Sigmoid colon (tissue), 7 donors: ENCODE results near the gene FOLR2. TPM values are rescaled to one million over a fixed set of nuclear protein-coding genes. Genes with fewer than 3 reads are reported as not detected.

ENCODE experiments used
- DNase-seq: peaks from one replicate; pipeline ENCODE4 v3.0.0-alpha.2; 2019
- H3K27ac ChIP-seq, 4 donors: fragments of 200-600 bp; sonication (generic); one replicate each; pipeline ENCODE4 v1.5.1; 2016 to 2019; ENCODE audit warnings: mild to moderate bottlenecking in 1 of 4
- H3K27me3 ChIP-seq, 3 donors: fragments of 200-600 bp; sonication (generic); one replicate each; pipeline ENCODE4 v1.5.1; 2019; ENCODE audit warnings: mild to moderate bottlenecking in 1 of 3
- H3K36me3 ChIP-seq, 4 donors: fragments of 200-600 bp; sonication (generic); one replicate each; pipeline ENCODE4 v1.5.1; 2016 to 2019
- H3K4me1 ChIP-seq, 4 donors: fragments of 200-600 bp; sonication (generic); one replicate each; pipeline ENCODE4 v1.5.1; 2017 to 2019
- H3K4me3 ChIP-seq, 4 donors: fragments of 200-600 bp; sonication (generic); one replicate each; pipeline ENCODE4 v1.5.1; 2017 to 2019; ENCODE audit warnings: mild to moderate bottlenecking in 2 of 4, moderate library complexity in 1 of 4
- H3K9me3 ChIP-seq, 4 donors: fragments of 200-600 bp in 3 of 4; sonication (generic) in 3 of 4; one replicate each; pipeline versions ENCODE4 v1.5.1 to v1.6.1; 2013 to 2019
- EP300 ChIP-seq, 4 donors: sonication (generic); formaldehyde crosslinking; IDR thresholded peaks; one replicate each; pipeline ENCODE4 v1.6.1; 2017; ENCODE audit warnings: antibody characterized with exemption in 4 of 4
- POLR2A ChIP-seq, 2 donors: fragments of 450-650 bp; IDR thresholded peaks; one replicate each; pipeline ENCODE4 v1.6.1; 2016; ENCODE audit warnings: antibody characterized with exemption in 2 of 2, mild to moderate bottlenecking in 2 of 2, moderate library complexity in 2 of 2
- POLR2AphosphoS5 ChIP-seq, 4 donors: sonication (generic); formaldehyde crosslinking; IDR thresholded peaks; one replicate each; pipeline ENCODE4 v1.6.1; 2017; ENCODE audit warnings: antibody characterized with exemption in 4 of 4
- WGBS, 2 donors: extraction: QIAGEN DNeasy Blood & Tissue Kit; methylation state at CpG; one replicate each; pipeline ENCODE4 v1.1.7; 2013; 5-methylcytosine and 5-hydroxymethylcytosine counted together
- intact Hi-C: fragments of 100-400 bp; cut with DNase I; formaldehyde crosslinking; loops from one replicate; pipeline ENCODE4 v1.15.1; 2023
- polyA plus RNA-seq, 3 donors: library from polyadenylated mRNA; stranded (reverse); fragments of 200-250 nt; gene quantifications; one replicate each; pipeline ENCODE4 v1.2.3, GENCODE V29; 2013
- total RNA-seq, 4 donors: library from RNA; depleted of rRNA; stranded (reverse); fragments of >200 nt; gene quantifications; one replicate each; pipeline ENCODE4 v1.1.0, GENCODE V29; 2016
- TF ChIP-seq, protein P1 (sequence below), 4 experiments: fragments of 450-650 bp in 3 of 4; fragments of 200-600 bp in 1 of 4; IDR thresholded peaks; one replicate each; pipeline ENCODE4 v1.5.1; 2016 to 2019; ENCODE audit warnings: antibody characterized with exemption in 4 of 4, mild to moderate bottlenecking in 3 of 4, moderate library complexity in 2 of 4
- donor health status: healthy with polysubstance abuse.
- donor health status: Bipolar disorder and iron deficiency.
- donor health status: healthy.

The FOLR2 gene
- total and polyA plus RNA-seq, 7 donors: 14.1 to 61.7 (median 27.0) TPM

DNA sequence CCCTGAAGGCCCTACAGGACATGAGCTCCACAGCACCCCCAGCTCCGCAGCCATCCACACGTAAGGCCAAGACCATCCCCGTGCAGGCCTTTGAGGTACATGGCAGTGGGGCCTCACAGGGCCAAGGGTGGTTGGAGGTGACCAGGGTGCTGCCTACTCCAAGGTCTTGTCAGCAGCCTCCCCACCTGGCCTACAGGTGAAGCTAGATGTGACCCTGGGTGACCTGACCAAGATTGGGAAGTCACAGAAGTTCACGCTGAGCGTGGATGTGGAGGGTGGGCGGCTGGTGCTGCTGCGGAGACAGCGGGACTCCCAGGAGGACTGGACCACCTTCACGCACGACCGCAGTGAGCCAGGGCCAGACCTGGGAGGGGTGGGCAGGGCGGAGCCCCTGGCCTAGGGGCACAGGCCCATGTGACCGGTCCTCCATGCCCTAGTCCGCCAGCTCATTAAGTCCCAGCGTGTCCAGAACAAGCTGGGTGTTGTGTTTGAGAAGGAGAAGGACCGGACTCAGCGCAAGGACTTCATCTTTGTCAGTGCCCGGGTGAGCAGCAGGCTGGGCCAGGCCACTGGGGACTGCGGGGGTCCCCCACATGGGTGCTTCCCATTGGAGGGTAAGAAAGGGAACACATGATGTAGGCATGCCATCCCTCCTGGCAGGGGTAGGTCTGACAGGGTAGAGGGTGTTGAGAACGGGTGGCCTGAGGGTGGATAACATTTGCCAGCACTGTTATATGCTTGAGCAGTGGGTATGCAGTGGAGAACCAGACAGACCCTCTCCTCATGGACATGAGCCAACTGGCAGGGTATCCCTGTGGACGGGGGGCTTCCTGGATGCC lies 13.6 kb downstream of the FOLR2 start:
- no peak overlapping the region for H3K4me3 ChIP-seq
- H3K9me3 ChIP-seq: no peaks in the 10 kb centered on the region
- DNase-seq: no peak
- H3K27ac ChIP-seq: no peak overlapping the region
- 95% methylated on average over 21 of the region's 21 CpGs for WGBS, 2 donors
- intact Hi-C loops: loop anchor here (10.0 kb wide), 1 partner anchor 45 kb away; no protein-coding TSS in a partner anchor
- H3K36me3 ChIP-seq: peaks cover 60 to 81% (median 69%) of the 10 kb centered on the region in 4 donors
- TF ChIP-seq POLR2A (IDR thresholded peaks at IDR 0.05): no peak
- TF ChIP-seq EP300 (IDR thresholded peaks at IDR 0.05): no peak
- TF ChIP-seq, protein P1, sequence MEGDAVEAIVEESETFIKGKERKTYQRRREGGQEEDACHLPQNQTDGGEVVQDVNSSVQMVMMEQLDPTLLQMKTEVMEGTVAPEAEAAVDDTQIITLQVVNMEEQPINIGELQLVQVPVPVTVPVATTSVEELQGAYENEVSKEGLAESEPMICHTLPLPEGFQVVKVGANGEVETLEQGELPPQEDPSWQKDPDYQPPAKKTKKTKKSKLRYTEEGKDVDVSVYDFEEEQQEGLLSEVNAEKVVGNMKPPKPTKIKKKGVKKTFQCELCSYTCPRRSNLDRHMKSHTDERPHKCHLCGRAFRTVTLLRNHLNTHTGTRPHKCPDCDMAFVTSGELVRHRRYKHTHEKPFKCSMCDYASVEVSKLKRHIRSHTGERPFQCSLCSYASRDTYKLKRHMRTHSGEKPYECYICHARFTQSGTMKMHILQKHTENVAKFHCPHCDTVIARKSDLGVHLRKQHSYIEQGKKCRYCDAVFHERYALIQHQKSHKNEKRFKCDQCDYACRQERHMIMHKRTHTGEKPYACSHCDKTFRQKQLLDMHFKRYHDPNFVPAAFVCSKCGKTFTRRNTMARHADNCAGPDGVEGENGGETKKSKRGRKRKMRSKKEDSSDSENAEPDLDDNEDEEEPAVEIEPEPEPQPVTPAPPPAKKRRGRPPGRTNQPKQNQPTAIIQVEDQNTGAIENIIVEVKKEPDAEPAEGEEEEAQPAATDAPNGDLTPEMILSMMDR (IDR thresholded peaks at IDR 0.05): no peak
- peaks cover 0 to 38% (median 35%) of the 10 kb centered on the region in 4 donors for H3K4me1 ChIP-seq
- H3K27me3 ChIP-seq: no peaks in the 10 kb centered on the region

DNA sequence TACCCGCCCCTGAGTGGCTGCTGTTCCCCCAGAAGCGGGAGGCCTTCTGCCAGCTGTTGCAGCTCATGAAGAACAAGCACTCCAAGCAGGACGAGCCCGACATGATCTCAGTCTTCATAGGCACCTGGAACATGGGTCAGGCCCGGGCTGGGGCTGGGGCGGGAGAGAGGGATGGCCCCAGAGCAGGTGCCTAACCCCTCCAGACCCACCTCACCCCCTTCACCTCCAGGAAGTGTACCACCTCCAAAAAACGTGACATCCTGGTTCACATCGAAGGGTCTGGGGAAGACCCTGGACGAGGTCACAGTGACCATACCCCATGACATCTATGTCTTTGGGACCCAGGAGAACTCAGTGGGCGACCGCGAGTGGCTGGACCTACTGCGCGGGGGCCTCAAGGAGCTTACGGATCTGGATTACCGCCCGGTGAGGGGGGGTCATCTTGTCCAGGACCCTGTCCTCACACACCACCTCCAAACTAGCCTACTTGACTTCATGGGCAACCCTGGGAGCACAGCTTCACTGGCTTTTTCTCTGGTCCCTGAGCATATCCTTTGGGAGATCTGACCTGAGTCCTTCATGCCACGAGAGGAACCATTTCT lies 14.3 kb downstream of the FOLR2 start:
- 91 to 94% methylated on average over 18 of the region's 18 CpGs for WGBS, 2 donors
- H3K4me3 ChIP-seq: no peak overlapping the region
- H3K27me3 ChIP-seq: no peaks in the 10 kb centered on the region
- H3K36me3 ChIP-seq: peaks cover 67 to 89% (median 77%) of the 10 kb centered on the region in 4 donors
- intact Hi-C loops: loop anchor here (10.0 kb wide), 1 partner anchor 46 kb away; no protein-coding TSS in a partner anchor
- DNase-seq: peak; percentile 63
- H3K4me1 ChIP-seq: peaks cover 0 to 38% (median 35%) of the 10 kb centered on the region in 4 donors
- TF ChIP-seq POLR2AphosphoS5 (IDR thresholded peaks at IDR 0.05): no peak
- TF ChIP-seq, protein P1 (IDR thresholded peaks at IDR 0.05): no peak
- no peak for TF ChIP-seq POLR2A (IDR thresholded peaks at IDR 0.05)
- no peak for TF ChIP-seq EP300 (IDR thresholded peaks at IDR 0.05)
- H3K27ac ChIP-seq: peak overlapping the region in 1 of 4 donors; percentile 0
- no peaks in the 10 kb centered on the region for H3K9me3 ChIP-seq

DNA sequence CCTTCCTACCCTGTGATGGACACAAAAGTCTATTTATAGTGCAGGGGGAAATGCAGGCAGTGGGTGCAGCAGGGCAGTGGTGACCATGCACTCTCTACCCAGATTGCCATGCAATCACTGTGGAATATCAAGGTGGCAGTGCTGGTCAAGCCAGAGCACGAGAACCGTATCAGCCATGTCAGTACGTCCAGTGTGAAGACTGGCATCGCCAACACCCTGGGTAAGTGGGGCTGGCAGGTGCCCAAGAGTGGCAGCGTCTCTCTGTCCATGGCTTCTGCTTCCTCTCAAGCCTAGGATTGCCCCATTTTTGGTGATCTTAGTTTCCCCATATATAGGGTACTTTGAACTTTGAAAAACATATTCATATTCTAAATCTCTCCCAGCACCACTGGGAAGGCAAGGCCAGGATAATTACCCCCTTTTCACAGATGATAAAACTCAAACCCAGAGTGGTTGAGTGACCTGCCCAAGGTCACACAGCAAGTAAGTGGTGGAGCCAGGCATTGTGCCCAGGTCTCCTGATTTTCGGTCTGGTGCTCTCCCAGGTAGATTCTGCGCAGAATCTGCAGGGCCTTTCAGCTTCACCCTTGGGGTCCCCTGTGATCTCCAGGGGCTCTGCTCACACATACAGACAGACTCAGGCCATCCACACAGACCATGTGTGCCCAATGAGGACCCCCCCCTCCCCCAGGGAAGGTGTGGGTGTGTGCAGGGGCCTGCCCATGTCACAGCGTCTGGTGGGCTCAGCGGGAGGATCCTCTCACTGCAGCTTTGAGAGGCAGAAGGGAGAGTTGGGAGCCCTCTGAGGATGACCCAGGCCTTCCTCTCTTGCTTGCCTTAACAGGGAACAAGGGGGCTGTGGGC lies 15.0 kb downstream of the FOLR2 start:
- 91 to 95% methylated on average over 9 of the region's 9 CpGs for WGBS, 2 donors

More for the DNA sequence above, 15.0 kb downstream of the FOLR2 start:
- Histone ChIP-seq H3K4me1 (peaks cover 0 to 37% (median 35%) of the 10 kb centered on the region in 4 donors), H3K4me3 (no peak overlapping the region), H3K36me3 (peaks cover 67 to 95% (median 79%) of the 10 kb centered on the region in 4 donors), H3K9me3 (no peaks in the 10 kb centered on the region), H3K27me3 (no peaks in the 10 kb centered on the region), H3K27ac (peak overlapping the region in 2 of 4 donors; percentile 21 to 24)
- TF ChIP-seq EP300 (IDR thresholded peaks at IDR 0.05): no peak
- no peak for TF ChIP-seq POLR2A (IDR thresholded peaks at IDR 0.05)
- TF ChIP-seq POLR2AphosphoS5 (IDR thresholded peaks at IDR 0.05): no peak
- TF ChIP-seq, protein P1 (IDR thresholded peaks at IDR 0.05): no peak
- intact Hi-C loops: loop anchor here (10.0 kb wide), 1 partner anchor 47 kb away; no protein-coding TSS in a partner anchor
- DNase-seq: peak; percentile 47
